Psoas muscle (tissue), 8 donors: ENCODE measurements around the gene ARPC1A. TPM values are rescaled to one million over a fixed set of nuclear protein-coding genes. Genes with fewer than 3 reads are reported as not detected.
A peak's percentile ranks its signal among the peaks of the same experiment; 100 is the strongest.

Source experiments
- ATAC-seq, 4 donors: fragments of 200-7000 bp; cut with Tn5 transposase; one replicate each; pipeline ENCODE4 v1.9.1; 2020; ENCODE audit warnings: moderate library complexity in 3 of 4, mild to moderate bottlenecking in 2 of 4
- DNase-seq, 2 donors: peaks; one replicate each; pipeline ENCODE4 v3.0.0-alpha.2; 2020
- H3K27ac ChIP-seq: fragments of 200-600 bp; one replicate; pipeline ENCODE4 v1.8.0; 2022
- H3K27me3 ChIP-seq, 3 donors: fragments of 200-600 bp in 1 of 3; one replicate each; pipeline versions ENCODE4 v1.6.1 to v1.8.0; 2013 to 2022; ENCODE audit warnings: low read length in 2 of 3, mild to moderate bottlenecking in 2 of 3, moderate library complexity in 1 of 3; ENCODE audit not compliant: insufficient read depth in 3 of 3
- H3K36me3 ChIP-seq, 2 donors: fragments of 200-600 bp in 1 of 2; one replicate each; pipeline versions ENCODE4 v1.6.1 to v1.8.0; 2013 to 2022; ENCODE audit warnings: low read depth in 1 of 2, mild to moderate bottlenecking in 1 of 2, moderate library complexity in 1 of 2; ENCODE audit not compliant: insufficient read depth in 1 of 2
- H3K4me1 ChIP-seq: fragments of 200-600 bp; one replicate; pipeline ENCODE4 v1.8.0; 2022
- H3K4me3 ChIP-seq: fragments of 200-600 bp; one replicate; pipeline ENCODE4 v1.8.0; 2022; ENCODE audit warnings: mild to moderate bottlenecking
- H3K9me3 ChIP-seq: fragments of 200-600 bp; one replicate; pipeline ENCODE4 v1.8.0; 2022
- WGBS, 3 donors: extraction: QIAGEN DNeasy Blood & Tissue Kit; methylation state at CpG; one replicate each; pipeline versions ENCODE4 v1.1.6 to v1.1.7; 2013; 5-methylcytosine and 5-hydroxymethylcytosine counted together
- intact Hi-C, 2 donors: fragments of 100-400 bp; cut with DNase I; formaldehyde crosslinking; loops; one replicate each; pipeline versions ENCODE4 v1.11.0 to v1.14.2; 2022
- polyA plus RNA-seq, 3 donors: library from polyadenylated mRNA; stranded (reverse); fragments of 200-250 nt; gene quantifications; one replicate each; pipeline ENCODE4 v1.2.3, GENCODE V29; 2013
- total RNA-seq, 4 donors: library from RNA; stranded (reverse); fragmentation: NEBNext Ultra II Directional in 2 of 4; extraction: Animal tissue kit (Norgen Biotek cat#: 25700) in 2 of 4; gene quantifications; one replicate each; pipeline versions ENCODE4 v1.2.1 to v1.2.4, GENCODE V29; 2021 to 2023
- TF ChIP-seq, protein P1 (sequence below): fragments of 200-600 bp; IDR thresholded peaks from one replicate; pipeline ENCODE4 v1.8.0; 2022; ENCODE audit warnings: antibody characterized with exemption
- donor health status: healthy with polysubstance abuse.
- donor health status: DM: no; HTN: no; CAD: no; lungs with moderate emphysema.
- donor health status: Bipolar disorder and iron deficiency.
- donor health status: healthy.
- donor health status: DM: yes; HTN: yes; CAD: no.
- donor health status: DM: no; HTN: no; CAD: no.
- donor health status: DM: no; HTN: no; CAD: no.
- donor health status: DM: yes; HTN: yes; CAD: no.

ARPC1A gene
- total and polyA plus RNA-seq, 7 donors, result 38.1 to 114 (median 47.6) TPM

GRCh38 chr7:99387912-99388311, 62.2 kb downstream of the ARPC1A start:
- intact Hi-C loops, result no loop called here
- DNase-seq (no peak), ATAC-seq (no peak)
- WGBS, 3 donors, result 94 to 96% (median 95%) methylated on average over 20 of the region's 20 CpGs
- Histone ChIP-seq H3K9me3 (no peaks in the 10 kb centered on the region), H3K27me3 (no peaks in the 10 kb centered on the region), H3K36me3 (peaks cover 0 to 49% of the 10 kb centered on the region in 2 donors), H3K27ac (no peak overlapping the region), H3K4me3 (no peak overlapping the region), H3K4me1 (peaks cover 4% of the 10 kb centered on the region)
- TF ChIP-seq, protein P1, sequence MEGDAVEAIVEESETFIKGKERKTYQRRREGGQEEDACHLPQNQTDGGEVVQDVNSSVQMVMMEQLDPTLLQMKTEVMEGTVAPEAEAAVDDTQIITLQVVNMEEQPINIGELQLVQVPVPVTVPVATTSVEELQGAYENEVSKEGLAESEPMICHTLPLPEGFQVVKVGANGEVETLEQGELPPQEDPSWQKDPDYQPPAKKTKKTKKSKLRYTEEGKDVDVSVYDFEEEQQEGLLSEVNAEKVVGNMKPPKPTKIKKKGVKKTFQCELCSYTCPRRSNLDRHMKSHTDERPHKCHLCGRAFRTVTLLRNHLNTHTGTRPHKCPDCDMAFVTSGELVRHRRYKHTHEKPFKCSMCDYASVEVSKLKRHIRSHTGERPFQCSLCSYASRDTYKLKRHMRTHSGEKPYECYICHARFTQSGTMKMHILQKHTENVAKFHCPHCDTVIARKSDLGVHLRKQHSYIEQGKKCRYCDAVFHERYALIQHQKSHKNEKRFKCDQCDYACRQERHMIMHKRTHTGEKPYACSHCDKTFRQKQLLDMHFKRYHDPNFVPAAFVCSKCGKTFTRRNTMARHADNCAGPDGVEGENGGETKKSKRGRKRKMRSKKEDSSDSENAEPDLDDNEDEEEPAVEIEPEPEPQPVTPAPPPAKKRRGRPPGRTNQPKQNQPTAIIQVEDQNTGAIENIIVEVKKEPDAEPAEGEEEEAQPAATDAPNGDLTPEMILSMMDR, result no peak

DNA sequence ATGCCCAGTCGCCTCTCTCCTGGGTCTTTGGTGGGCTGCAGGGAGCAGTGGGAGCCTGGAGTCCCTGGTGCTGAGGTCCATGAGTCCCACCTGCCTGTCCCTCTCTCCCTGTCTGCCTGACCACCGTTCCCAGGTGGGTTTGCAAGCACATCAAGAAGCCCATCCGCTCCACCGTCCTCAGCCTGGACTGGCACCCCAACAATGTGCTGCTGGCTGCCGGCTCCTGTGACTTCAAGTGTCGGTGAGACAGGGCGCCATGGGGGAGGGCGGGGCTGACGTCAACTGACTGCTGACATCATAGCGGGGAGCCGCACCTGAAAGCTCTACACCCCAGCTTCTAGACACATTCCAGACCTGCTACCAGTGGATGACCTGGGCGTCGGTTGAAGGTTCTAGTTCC, 64.1 kb downstream of the ARPC1A start:
- peaks cover 0 to 62% of the 10 kb centered on the region in 2 donors for H3K36me3 ChIP-seq
- TF ChIP-seq, protein P1, result no peak
- no peak overlapping the region for H3K4me3 ChIP-seq
- H3K27ac ChIP-seq, result no peak overlapping the region
- DNase-seq (no peak), ATAC-seq (no peak)
- H3K9me3 ChIP-seq, result no peaks in the 10 kb centered on the region
- 88 to 93% (median 90%) methylated on average over 13 of the region's 13 CpGs for WGBS, 3 donors
- peaks cover 10% of the 10 kb centered on the region for H3K4me1 ChIP-seq
- intact Hi-C loops, result no loop called here
- H3K27me3 ChIP-seq, result no peaks in the 10 kb centered on the region

DNA sequence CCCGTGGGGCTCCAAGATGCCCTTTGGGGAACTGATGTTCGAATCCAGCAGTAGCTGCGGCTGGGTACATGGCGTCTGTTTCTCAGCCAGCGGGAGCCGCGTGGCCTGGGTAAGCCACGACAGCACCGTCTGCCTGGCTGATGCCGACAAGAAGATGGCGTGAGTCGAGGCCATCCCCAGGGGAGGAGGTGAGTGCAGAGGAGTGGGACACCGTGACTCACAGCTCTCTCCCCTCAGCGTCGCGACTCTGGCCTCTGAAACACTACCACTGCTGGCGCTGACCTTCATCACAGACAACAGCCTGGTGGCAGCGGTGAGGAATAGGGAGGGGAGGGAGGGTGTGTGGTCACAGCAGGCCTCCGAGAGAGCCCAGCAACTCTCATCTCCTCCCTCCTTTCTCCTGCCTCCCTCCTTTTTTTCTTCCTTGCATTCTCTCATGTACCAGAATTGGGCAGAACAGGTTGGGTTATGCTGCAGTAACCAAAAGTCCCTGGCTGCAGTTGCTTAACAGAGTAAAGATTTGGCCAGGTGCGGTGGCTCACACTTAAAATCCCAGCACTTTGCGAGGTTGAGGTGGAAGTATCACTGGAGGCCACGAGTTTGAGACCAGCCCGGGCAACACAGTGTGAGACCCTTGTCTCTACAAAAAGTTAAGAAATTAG, 65.4 kb downstream of the ARPC1A start:
- TF ChIP-seq, protein P1, result no peak
- Histone ChIP-seq H3K9me3 (no peaks in the 10 kb centered on the region), H3K4me3 (no peak overlapping the region), H3K4me1 (peaks cover 10% of the 10 kb centered on the region), H3K27me3 (no peaks in the 10 kb centered on the region), H3K27ac (no peak overlapping the region), H3K36me3 (peaks cover 3 to 75% of the 10 kb centered on the region in 2 donors)
- 90 to 92% (median 91%) methylated on average over 22 to 23 of the region's 23 CpGs for WGBS, 3 donors
- no peak for DNase-seq
- ATAC-seq, result no peak
- intact Hi-C loops, result no loop called here

- Histone ChIP-seq H3K4me3 (peak overlapping the region; percentile 75), H3K4me1 (peaks cover 10% of the 10 kb centered on the region), H3K27me3 (no peaks in the 10 kb centered on the region), H3K27ac (no peak overlapping the region), H3K36me3 (peaks cover 3 to 74% of the 10 kb centered on the region in 2 donors), H3K9me3 (no peaks in the 10 kb centered on the region)
- ATAC-seq (no peak), DNase-seq (no peak)
- TF ChIP-seq, protein P1, result no peak
- intact Hi-C loops, result no loop called here
- 82 to 85% (median 83%) methylated on average over 8 of the region's 8 CpGs for WGBS, 3 donors
Observed at GRCh38 chr7:99392046-99392445, 66.3 kb downstream of the ARPC1A start.
